HCT116 (cell line): ENCODE results near the gene PSME4. TPM values are rescaled to one million over a fixed set of nuclear protein-coding genes. Genes with fewer than 3 reads are reported as not detected.

Experiments used
- ATAC-seq: fragments of 200-7000 bp; cut with Tn5 transposase; 2 replicates; pipeline ENCODE4 v1.9.1; 2020; ENCODE audit warnings: mild to moderate bottlenecking, moderate library complexity
- BruUV-seq: library from RNA; stranded (reverse); fragments of 400-500 nt; replicated peaks from 2 replicates; lab custom pipeline; 2021; lab: Mats Ljungman, UMichigan
- CTCF ChIA-PET: fragments of 300-600 bp; sonication (Branson Sonifier 250); formaldehyde crosslinking; loops from one replicate; lab custom pipeline; 2021; ENCODE audit warnings: antibody characterized with exemption; lab: Charles Lee
- POLR2A ChIA-PET: fragments of 300-600, 350-600 bp; sonication (Branson Sonifier 250); formaldehyde crosslinking; loops from one replicate; lab custom pipeline; 2021; ENCODE audit warnings: antibody characterized with exemption; lab: Charles Lee
- RAD21 ChIA-PET, 2 experiments: fragments of 300-600 bp; sonication (Branson Sonifier 250); formaldehyde crosslinking; loops; one replicate each; lab custom pipeline; 2023; ENCODE audit warnings: low total read pairs in 2 of 2; ENCODE audit not compliant: uncharacterized antibody in 2 of 2, unreplicated experiment in 2 of 2, low non-redundant PET in 1 of 2; lab: Charles Lee
- DNase-seq: peaks from one replicate; pipeline ENCODE4 v3.0.0-alpha.2; 2010; ENCODE audit warnings: low read depth, low spot score
- H2AFZ ChIP-seq: fragments of 200-600 bp; shearing (Covaris generic), sonication (generic); 2 replicates; pipeline ENCODE4 v1.6.1; 2017; ENCODE audit warnings: low read depth, mixed run types, mixed read lengths, antibody characterized with exemption, low read length; ENCODE audit not compliant: poor library complexity, severe bottlenecking
- H3K27ac ChIP-seq: 2 replicates; pipeline ENCODE4 v1.5.1; 2012; ENCODE audit warnings: low read depth, low read length
- H3K27me3 ChIP-seq: fragments of 200-600 bp; sonication (generic); 2 replicates; pipeline ENCODE4 v1.6.1; 2016; ENCODE audit warnings: mixed run types, low read length, mixed read lengths; ENCODE audit not compliant: insufficient read depth
- H3K36me3 ChIP-seq, 2 experiments: fragments of 200-500 bp in 1 of 2; fragments of 200-600 bp in 1 of 2; sonication (Bioruptor generic) in 1 of 2; sonication (generic) in 1 of 2; 2 replicates each; pipeline versions ENCODE4 v1.5.1 to v1.6.1; 2014 to 2016; ENCODE audit warnings: low read length in 2 of 2, inconsistent platforms in 1 of 2, mixed read lengths in 1 of 2, mixed run types in 1 of 2; ENCODE audit not compliant: insufficient read depth in 2 of 2, control insufficient read depth in 1 of 2
- H3K4me1 ChIP-seq, 2 experiments: fragments of 200-600 bp in 1 of 2; sonication (generic) in 1 of 2; 2 replicates each; pipeline versions ENCODE4 v1.5.1 to v1.6.1; 2012 to 2017; ENCODE audit warnings: low read length in 2 of 2, inconsistent platforms in 1 of 2, mild to moderate bottlenecking in 1 of 2, mixed read lengths in 1 of 2, mixed run types in 1 of 2, moderate library complexity in 1 of 2; ENCODE audit not compliant: insufficient read depth in 2 of 2, control insufficient read depth in 1 of 2
- H3K4me2 ChIP-seq: fragments of 200-600 bp; sonication (generic); 2 replicates; pipeline ENCODE4 v1.6.1; 2017; ENCODE audit warnings: mixed run types, low read length, mixed read lengths
- H3K4me3 ChIP-seq, 2 experiments: fragments of 200-600 bp in 1 of 2; sonication (generic) in 1 of 2; replicated peaks in 1 of 2; 2 replicates each; pipeline ENCODE4 v1.5.1; 2011 to 2016; ENCODE audit warnings: low read length in 2 of 2, control low read depth in 1 of 2, low read depth in 1 of 2, mild to moderate bottlenecking in 1 of 2, mixed read lengths in 1 of 2, mixed run types in 1 of 2
- H3K79me2 ChIP-seq: fragments of 200-600 bp; sonication (generic); 2 replicates; pipeline ENCODE4 v1.6.1; 2017; ENCODE audit warnings: mild to moderate bottlenecking, mixed run types, low read length, moderate library complexity, mixed read lengths; ENCODE audit not compliant: insufficient read depth
- H3K9ac ChIP-seq: fragments of 200-600 bp; sonication (generic); 2 replicates; pipeline ENCODE4 v1.6.1; 2016; ENCODE audit warnings: low read length, mixed read lengths
- H3K9me2 ChIP-seq: fragments of 200-600 bp; sonication (generic), shearing (Covaris generic); 2 replicates; pipeline ENCODE4 v1.6.1; 2017; ENCODE audit warnings: mixed run types, mild to moderate bottlenecking, moderate library complexity; ENCODE audit not compliant: insufficient read depth
- H3K9me3 ChIP-seq, 2 experiments: fragments of 200-500 bp in 1 of 2; fragments of 200-600 bp in 1 of 2; sonication (Bioruptor generic) in 1 of 2; sonication (generic) in 1 of 2; 2 replicates each; pipeline ENCODE4 v1.6.1; 2014 to 2017; ENCODE audit warnings: low read length in 2 of 2, mixed read lengths in 2 of 2, inconsistent platforms in 1 of 2, low read depth in 1 of 2, mild to moderate bottlenecking in 1 of 2, mixed run types in 1 of 2, moderate library complexity in 1 of 2; ENCODE audit not compliant: control insufficient read depth in 1 of 2, insufficient read depth in 1 of 2
- H4K20me1 ChIP-seq: fragments of 200-600 bp; sonication (generic), shearing (Covaris generic); 2 replicates; pipeline ENCODE4 v1.6.1; 2017; ENCODE audit warnings: mixed run types, mild to moderate bottlenecking, moderate library complexity; ENCODE audit not compliant: insufficient read depth
- CBX3 ChIP-seq: IDR thresholded peaks from 2 replicates; pipeline ENCODE4 v1.6.1; 2012; ENCODE audit warnings: low read depth
- CEBPB ChIP-seq: IDR thresholded peaks from 2 replicates; pipeline ENCODE4 v1.6.1; 2012; ENCODE audit warnings: low read depth
- EGR1 ChIP-seq: IDR thresholded peaks from 2 replicates; pipeline ENCODE4 v1.6.1; 2012; ENCODE audit warnings: low read depth
- ELF1 ChIP-seq: IDR thresholded peaks from 2 replicates; pipeline ENCODE4 v1.6.1; 2012; ENCODE audit warnings: low read depth, borderline replicate concordance
- EZH2 ChIP-seq: fragments of 200-600 bp; sonication (generic); IDR thresholded peaks from 2 replicates; pipeline ENCODE4 v1.6.1; 2017; ENCODE audit warnings: antibody characterized with exemption, mixed run types
- EZH2phosphoT487 ChIP-seq: fragments of 200-600 bp; IDR thresholded peaks from 2 replicates; pipeline ENCODE4 v1.6.1; 2018; ENCODE audit warnings: antibody characterized with exemption, borderline replicate concordance
- FOSL1 ChIP-seq: IDR thresholded peaks from 2 replicates; pipeline ENCODE4 v1.6.1; 2012; ENCODE audit warnings: low read depth
- JUND ChIP-seq: IDR thresholded peaks from 2 replicates; pipeline ENCODE4 v1.6.1; 2012
- POLR2AphosphoS5 ChIP-seq: IDR thresholded peaks from 2 replicates; pipeline ENCODE4 v1.6.1; 2011; ENCODE audit warnings: mild to moderate bottlenecking, low read depth, low read length, moderate library complexity
- SIN3A ChIP-seq: IDR thresholded peaks from 2 replicates; pipeline ENCODE4 v1.6.1; 2012; ENCODE audit warnings: low read depth
- SP1 ChIP-seq: IDR thresholded peaks from 2 replicates; pipeline ENCODE4 v1.6.1; 2012; ENCODE audit warnings: low read depth
- ZFX ChIP-seq: fragments of 450-650 bp; IDR thresholded peaks from 2 replicates; pipeline ENCODE4 v1.6.1; 2017
- ZNF274 ChIP-seq: fragments of 200-500 bp; sonication (Bioruptor generic); IDR thresholded peaks from 2 replicates; pipeline ENCODE4 v1.6.1; 2014; ENCODE audit warnings: mild to moderate bottlenecking, low read depth, low read length, inconsistent platforms
- intact Hi-C: fragments of 100-400 bp; cut with micrococcal nuclease; formaldehyde crosslinking; loops from 2 replicates; pipeline ENCODE4 v1.10.0; 2022
- total RNA-seq: library from RNA; stranded (reverse); gene quantifications from one replicate; pipeline ENCODE4 v1.2.1, GENCODE V29; 2021; ENCODE audit not compliant: unreplicated experiment
- TF ChIP-seq, protein P1 (sequence below): IDR thresholded peaks from 2 replicates; pipeline ENCODE4 v1.6.1; 2011; ENCODE audit warnings: mild to moderate bottlenecking, low read length, moderate library complexity; ENCODE audit not compliant: insufficient replicate concordance; ENCODE audit errors: extremely low read depth
- TF ChIP-seq, protein P2 (sequence below): IDR thresholded peaks from 2 replicates; pipeline ENCODE4 v1.6.1; 2012
- TF ChIP-seq, protein P3 (sequence below), 3 experiments: fragments of 200-600 bp in 1 of 3; sonication (generic) in 1 of 3; IDR thresholded peaks in 2 of 3; conservative IDR thresholded peaks in 1 of 3; 2 replicates each; pipeline ENCODE4 v1.5.1; 2012 to 2017; ENCODE audit warnings: low read depth in 2 of 3, low read length in 2 of 3, antibody characterized with exemption in 1 of 3, borderline replicate concordance in 1 of 3, control low read depth in 1 of 3, mild to moderate bottlenecking in 1 of 3, mixed read lengths in 1 of 3, mixed run types in 1 of 3, moderate library complexity in 1 of 3; ENCODE audit not compliant: insufficient read depth in 1 of 3

The PSME4 gene
- total RNA-seq, 1 experiment from 2014 or later = 53.2 TPM

DNA sequence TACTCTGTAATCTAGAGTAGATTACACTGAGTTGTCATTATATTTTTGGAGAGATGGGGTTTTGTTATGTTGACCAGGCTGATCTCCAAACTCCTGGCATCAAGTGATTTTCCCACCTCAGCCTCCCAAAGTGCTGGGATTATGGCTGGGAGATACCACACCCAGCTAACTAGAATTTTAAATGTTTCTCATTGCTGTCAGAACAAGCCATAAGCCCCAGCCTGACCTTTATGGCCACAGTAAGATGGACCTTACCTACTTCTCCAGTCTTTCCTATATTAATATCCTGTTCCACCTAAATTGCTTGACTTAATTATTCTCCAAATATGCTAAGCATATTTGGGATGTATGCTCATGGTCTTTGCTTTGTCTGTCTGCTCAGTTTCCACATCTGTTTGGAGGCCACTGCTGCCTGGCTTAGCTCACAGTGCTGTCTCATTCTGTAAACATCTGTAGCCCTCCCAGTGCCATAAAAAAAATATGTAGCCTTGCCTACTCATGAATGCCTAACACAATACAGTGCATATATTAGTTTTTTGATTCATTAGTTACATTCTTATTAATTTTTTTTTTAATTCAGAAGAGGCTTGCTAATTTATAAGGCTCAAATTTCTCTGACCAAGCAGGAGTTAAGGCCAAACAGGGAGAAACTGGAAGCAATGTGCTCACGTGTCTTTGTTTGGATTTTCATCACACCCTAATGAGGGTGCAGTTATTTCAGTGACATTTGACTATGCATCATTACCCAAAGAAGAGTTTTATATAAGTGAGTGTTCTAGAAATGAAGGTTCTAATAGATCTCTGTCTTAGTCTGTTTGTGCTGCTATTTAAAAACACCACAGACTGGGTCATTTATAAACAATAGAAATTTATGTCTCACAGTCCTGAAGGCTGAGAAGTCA is 45.3 kb upstream of the PSME4 start:
- ChIA-PET CTCF (no interaction called here), POLR2A (no interaction called here), RAD21 (no interaction called here)
- no peaks in the 10 kb centered on the region for H4K20me1 ChIP-seq
- TF ChIP-seq EGR1 (no peak), FOSL1 (no peak), CBX3 (no peak), POLR2AphosphoS5 (no peak), ELF1 (no peak), SP1 (no peak), EZH2 (no peak), ZNF274 (no peak), SIN3A (no peak), EZH2phosphoT487 (no peak), JUND (no peak), ZFX (no peak), CEBPB (no peak)
- TF ChIP-seq, protein P1, sequence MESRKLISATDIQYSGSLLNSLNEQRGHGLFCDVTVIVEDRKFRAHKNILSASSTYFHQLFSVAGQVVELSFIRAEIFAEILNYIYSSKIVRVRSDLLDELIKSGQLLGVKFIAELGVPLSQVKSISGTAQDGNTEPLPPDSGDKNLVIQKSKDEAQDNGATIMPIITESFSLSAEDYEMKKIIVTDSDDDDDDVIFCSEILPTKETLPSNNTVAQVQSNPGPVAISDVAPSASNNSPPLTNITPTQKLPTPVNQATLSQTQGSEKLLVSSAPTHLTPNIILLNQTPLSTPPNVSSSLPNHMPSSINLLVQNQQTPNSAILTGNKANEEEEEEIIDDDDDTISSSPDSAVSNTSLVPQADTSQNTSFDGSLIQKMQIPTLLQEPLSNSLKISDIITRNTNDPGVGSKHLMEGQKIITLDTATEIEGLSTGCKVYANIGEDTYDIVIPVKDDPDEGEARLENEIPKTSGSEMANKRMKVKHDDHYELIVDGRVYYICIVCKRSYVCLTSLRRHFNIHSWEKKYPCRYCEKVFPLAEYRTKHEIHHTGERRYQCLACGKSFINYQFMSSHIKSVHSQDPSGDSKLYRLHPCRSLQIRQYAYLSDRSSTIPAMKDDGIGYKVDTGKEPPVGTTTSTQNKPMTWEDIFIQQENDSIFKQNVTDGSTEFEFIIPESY = no peak
- TF ChIP-seq, protein P2, sequence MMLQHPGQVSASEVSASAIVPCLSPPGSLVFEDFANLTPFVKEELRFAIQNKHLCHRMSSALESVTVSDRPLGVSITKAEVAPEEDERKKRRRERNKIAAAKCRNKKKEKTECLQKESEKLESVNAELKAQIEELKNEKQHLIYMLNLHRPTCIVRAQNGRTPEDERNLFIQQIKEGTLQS = no peak
- TF ChIP-seq, protein P3, sequence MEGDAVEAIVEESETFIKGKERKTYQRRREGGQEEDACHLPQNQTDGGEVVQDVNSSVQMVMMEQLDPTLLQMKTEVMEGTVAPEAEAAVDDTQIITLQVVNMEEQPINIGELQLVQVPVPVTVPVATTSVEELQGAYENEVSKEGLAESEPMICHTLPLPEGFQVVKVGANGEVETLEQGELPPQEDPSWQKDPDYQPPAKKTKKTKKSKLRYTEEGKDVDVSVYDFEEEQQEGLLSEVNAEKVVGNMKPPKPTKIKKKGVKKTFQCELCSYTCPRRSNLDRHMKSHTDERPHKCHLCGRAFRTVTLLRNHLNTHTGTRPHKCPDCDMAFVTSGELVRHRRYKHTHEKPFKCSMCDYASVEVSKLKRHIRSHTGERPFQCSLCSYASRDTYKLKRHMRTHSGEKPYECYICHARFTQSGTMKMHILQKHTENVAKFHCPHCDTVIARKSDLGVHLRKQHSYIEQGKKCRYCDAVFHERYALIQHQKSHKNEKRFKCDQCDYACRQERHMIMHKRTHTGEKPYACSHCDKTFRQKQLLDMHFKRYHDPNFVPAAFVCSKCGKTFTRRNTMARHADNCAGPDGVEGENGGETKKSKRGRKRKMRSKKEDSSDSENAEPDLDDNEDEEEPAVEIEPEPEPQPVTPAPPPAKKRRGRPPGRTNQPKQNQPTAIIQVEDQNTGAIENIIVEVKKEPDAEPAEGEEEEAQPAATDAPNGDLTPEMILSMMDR (IDR thresholded peaks at IDR 0.05 in 2 of 3, conservative IDR thresholded peaks at IDR 0.05 in 1 of 3; ENCODE audit: borderline replicate concordance in 1 of 3, insufficient read depth in 1 of 3, low read depth in 2 of 3, low read length in 2 of 3) = no peak
- no peaks in the 10 kb centered on the region for H3K9me2 ChIP-seq
- peaks cover 0 to 3% of the 10 kb centered on the region in 2 experiments; a peak in 1 of 4 replicates for H3K4me1 ChIP-seq
- peaks cover 0 to 7% of the 10 kb centered on the region in 2 experiments; a peak in 1 of 4 replicates for H3K9me3 ChIP-seq
- intact Hi-C loops = no loop called here
- H3K36me3 ChIP-seq = no peaks in the 10 kb centered on the region
- H3K27me3 ChIP-seq = no peaks in the 10 kb centered on the region
- ATAC-seq (no peak), DNase-seq (no peak)
- H3K4me2 ChIP-seq = no peak overlapping the region
- H2AFZ ChIP-seq = no peak overlapping the region
- BruUV-seq = no TSS peak
- H3K79me2 ChIP-seq = no peaks in the 10 kb centered on the region
- no peak overlapping the region for H3K27ac ChIP-seq
- no peak overlapping the region for H3K9ac ChIP-seq
- no peak overlapping the region for H3K4me3 ChIP-seq
